Renal pelvis (tissue), 4 donors: Measurements from ENCODE around the gene STAP2. TPM values are rescaled to one million over a fixed set of nuclear protein-coding genes. Genes with fewer than 3 reads are reported as not detected.
A peak's percentile ranks its signal among the peaks of the same experiment; 100 is the strongest.
"Not testable (repeated sequence)": the region's sequence is repeated elsewhere in the genome, so short reads cannot be mapped to it uniquely, and the experiment has no call there.

Experiments
- DNase-seq: peaks from one replicate; pipeline ENCODE4 v3.0.0-alpha.2; 2013
- polyA plus RNA-seq, 3 donors: library from polyadenylated mRNA; unstranded; fragments of 120-200 nt; gene quantifications; one replicate each; pipeline ENCODE4 v1.2.1, GENCODE V29; 2013; ENCODE audit not compliant: insufficient read length in 3 of 3

STAP2 gene
- polyA plus RNA-seq, 3 donors, result 24.4 to 33.7 (median 31.4) TPM

- DNase-seq, result no peak
Observed at GRCh38 chr19:4303819-4304537, 34.6 kb downstream of the STAP2 start.

GRCh38 chr19:4302243-4302640 lies 36.4 kb downstream of the STAP2 start, which contains the start of gene TMIGD2:
Gene TMIGD2, minus strand, starts transcription at chr19:4302389. Its CDS starts 4 bp downstream, at chr19:4302385.
- no peak for DNase-seq

GRCh38 chr19:4301590-4302242 lies 36.9 kb downstream of the STAP2 start:
- DNase-seq, result no peak

- no peak for DNase-seq
Observed at GRCh38 chr19:4300589-4300988, 38.0 kb downstream of the STAP2 start.

GRCh38 chr19:4298810-4299550 lies 39.6 kb downstream of the STAP2 start:
- no peak for DNase-seq

GRCh38 chr19:4297901-4298809 lies 40.5 kb downstream of the STAP2 start:
- no peak for DNase-seq

- DNase-seq, result no peak
Observed at GRCh38 chr19:4295972-4296771, 42.5 kb downstream of the STAP2 start.

GRCh38 chr19:4294389-4294788 lies 44.2 kb downstream of the STAP2 start:
- no peak for DNase-seq

GRCh38 chr19:4292515-4292914 lies 46.1 kb downstream of the STAP2 start:
- DNase-seq, result no peak

- DNase-seq, result no peak
Observed at GRCh38 chr19:4291184-4291732, 47.4 kb downstream of the STAP2 start.

- DNase-seq, result no peak
Observed at GRCh38 chr19:4288091-4288777, 50.4 kb downstream of the STAP2 start.

- not testable (repeated sequence) for DNase-seq
Observed at GRCh38 chr19:4286141-4286540, 52.5 kb downstream of the STAP2 start.

- DNase-seq, result no peak
Observed at GRCh38 chr19:4284974-4285373, 53.7 kb downstream of the STAP2 start.

- DNase-seq, result no peak
Observed at GRCh38 chr19:4284176-4284958, 54.3 kb downstream of the STAP2 start.

GRCh38 chr19:4279530-4280422 lies 58.9 kb downstream of the STAP2 start:
- DNase-seq, result no peak

GRCh38 chr19:4279267-4279529 lies 59.4 kb downstream of the STAP2 start:
- DNase-seq, result no peak

- DNase-seq, result peak; percentile 42
Observed at GRCh38 chr19:4278419-4279266, 60.0 kb downstream of the STAP2 start, which contains the start of gene SHD. Gene SHD, plus strand, starts transcription at chr19:4279266. Its CDS starts 798 bp downstream, at chr19:4280064.
